Right ventricle myocardium superior (tissue), 1 donor: ENCODE measurements around the gene ANKRD23. TPM values are rescaled to one million over a fixed set of nuclear protein-coding genes. Genes with fewer than 3 reads are reported as not detected.
"Not testable (repeated sequence)": the region's sequence is repeated elsewhere in the genome, so short reads cannot be mapped to it uniquely, and the experiment has no call there.

Source experiments
- ATAC-seq: fragments of 200-7000 bp; cut with Tn5 transposase; one replicate; pipeline ENCODE4 v1.9.1; 2020; ENCODE audit warnings: mild to moderate bottlenecking; ENCODE audit not compliant: poor library complexity
- DNase-seq: peaks from one replicate; pipeline ENCODE4 v3.0.0-alpha.2; 2020
- intact Hi-C: fragments of 100-400 bp; cut with DNase I; formaldehyde crosslinking; loops from one replicate; pipeline ENCODE4 v1.11.2; 2022
- long read RNA-seq: library from polyadenylated mRNA; unstranded; transcript quantifications from one replicate; pipeline ENCODE4 v2.0.0, GENCODE V29; 2021
- total RNA-seq: library from RNA; stranded (reverse); fragmentation: NEBNext Ultra II Directional; extraction: Animal tissue kit (Norgen Biotek cat#: 25700); gene quantifications from one replicate; pipeline ENCODE4 v1.2.1, GENCODE V29; 2021
- donor health status: DM: no; HTN: yes; CAD: no; lungs with severe emphysema.

Gene ANKRD23
- total RNA-seq = 10.6 TPM
- long read RNA-seq, transcript ANKRD23-201 (9 exons, 2,597 nt) = major isoform, 33 of 69 reads
- long read RNA-seq, partial matches to known transcripts = 8 of 69 reads
- long read RNA-seq, other reads (novel, unspliced or antisense) = 26 of 69 reads

DNA sequence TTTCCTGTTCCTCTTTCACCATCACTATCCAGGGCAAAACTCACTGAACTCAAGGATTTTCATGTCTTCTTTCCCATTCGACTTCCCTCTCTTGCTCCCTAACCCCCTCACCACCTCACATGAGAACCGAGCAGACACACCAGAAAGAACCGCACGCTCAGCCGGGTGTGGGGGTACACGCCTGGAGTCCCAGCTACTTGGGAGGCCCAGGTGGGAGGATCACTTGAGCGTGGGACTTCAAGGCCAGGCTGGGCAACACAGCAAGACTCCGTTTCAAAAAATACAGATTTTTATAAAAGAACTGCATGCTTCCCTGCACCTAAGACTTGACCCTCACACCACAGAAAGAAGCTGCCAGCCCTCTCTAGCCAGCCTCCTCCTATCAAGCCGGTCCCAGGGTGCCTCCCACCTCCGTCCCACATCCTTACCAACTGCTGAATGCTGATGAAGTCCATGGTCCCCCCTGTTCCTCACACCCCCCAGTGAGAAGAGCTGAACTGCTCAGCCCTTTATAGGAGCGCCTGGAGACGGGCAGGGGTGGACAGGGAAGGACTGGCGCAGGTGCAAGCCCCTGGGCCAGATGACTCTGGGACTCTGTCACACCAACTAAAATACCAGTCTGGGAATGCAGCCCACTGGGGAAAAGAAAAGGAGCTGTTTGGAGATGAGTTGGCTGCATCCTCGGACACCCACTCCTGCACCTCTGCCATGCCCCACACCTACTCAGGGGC lies at the start of gene ANKRD23:
TSS of gene ANKRD23 (minus strand) at position 484 of the 731 bp plus-strand sequence. CDS start at position 455, 29 bp downstream.
- ATAC-seq (peak; percentile 38), DNase-seq (no peak)
- intact Hi-C loops = no loop called here

DNA sequence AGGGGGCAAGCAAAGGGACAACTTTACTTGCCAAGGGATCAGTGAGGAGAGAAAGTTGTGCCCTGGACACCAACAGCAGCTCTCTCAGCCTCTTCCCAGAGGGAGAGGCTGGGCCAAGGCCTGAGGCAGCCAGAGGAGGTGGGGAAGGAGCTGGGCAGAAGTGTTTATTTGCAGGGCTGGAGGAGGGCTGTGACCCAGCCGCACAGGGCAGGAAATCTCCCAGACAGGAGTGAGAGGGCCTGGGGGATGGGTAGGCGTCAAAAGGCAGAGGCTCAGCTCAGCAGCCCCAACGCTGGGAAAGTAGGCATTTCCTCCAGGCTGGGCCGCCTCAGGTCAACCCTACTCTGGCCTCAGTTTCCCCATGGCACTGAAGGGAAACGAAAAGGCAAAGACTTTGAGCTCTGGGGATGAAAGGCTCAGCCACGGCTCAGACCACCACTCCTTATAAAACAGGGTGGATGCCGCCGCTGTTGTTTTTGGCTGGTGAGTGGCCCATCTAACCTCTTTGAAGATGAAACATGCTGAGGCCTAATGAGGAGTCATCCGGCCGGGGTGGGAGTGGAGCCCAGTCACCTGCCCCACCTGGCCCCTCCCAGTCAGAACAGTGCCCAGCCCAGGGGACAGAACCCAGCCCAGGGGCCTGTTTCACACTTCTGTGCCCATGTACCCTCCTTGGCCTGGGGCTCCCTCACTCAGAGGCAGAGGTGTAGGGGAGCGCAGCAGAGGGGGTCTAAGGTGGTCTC lies 47.9 kb upstream of the ANKRD23 start:
- no peak for ATAC-seq
- DNase-seq = no peak
- intact Hi-C loops = no loop called here

DNA sequence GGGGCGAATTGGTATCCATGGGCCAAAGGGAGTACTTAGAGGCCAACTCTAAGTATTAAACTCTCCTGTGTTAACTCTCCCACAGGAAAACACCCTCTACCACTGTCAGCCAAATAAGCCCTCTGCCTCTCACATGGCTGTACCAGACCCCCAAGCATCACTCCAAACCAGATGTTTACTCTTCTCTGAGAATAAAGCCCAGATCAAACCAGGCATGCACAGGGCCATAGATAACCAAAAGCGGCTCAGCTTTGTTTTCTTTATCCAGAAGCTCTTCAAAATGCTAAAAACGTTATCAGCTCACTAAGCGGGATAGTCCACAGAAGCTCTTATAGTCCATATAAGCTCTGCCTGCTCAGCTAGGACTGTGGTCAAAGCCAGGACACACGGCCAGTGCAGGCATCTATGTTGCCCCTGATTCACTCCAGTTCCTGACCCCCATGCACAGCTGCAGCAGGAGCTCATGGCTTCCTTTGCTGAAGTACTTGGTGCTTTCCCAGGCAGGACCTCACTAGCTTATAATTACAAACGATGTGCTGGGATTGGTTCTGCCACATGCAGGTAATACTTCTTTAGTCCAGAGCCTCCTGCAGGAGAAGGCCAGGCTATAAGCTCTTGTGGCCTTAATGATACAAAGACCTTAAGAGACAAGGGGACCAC lies 47.0 kb upstream of the ANKRD23 start:
- DNase-seq = no peak
- intact Hi-C loops = no loop called here
- ATAC-seq = no peak

DNA sequence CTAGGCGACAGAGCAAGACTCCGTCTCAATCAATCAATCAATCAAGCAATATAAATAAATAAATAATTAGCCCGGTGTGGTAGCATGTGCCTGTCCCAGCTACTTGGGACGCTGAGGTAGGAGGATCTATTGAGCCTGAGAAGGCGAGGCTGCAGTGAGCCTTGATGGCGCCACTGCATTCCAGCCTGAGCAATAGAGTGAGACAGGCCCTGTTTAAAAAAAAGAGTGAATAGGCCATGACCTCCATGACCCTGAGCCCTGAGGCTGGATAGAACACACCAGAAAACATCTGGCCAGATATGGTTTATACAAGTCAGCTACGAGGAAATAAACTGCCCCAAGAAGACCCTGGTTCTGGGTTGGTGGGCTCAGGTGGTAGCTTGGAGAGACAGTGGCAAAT lies 46.4 kb upstream of the ANKRD23 start:
- DNase-seq (no peak), ATAC-seq (no peak)
- intact Hi-C loops = no loop called here

DNA sequence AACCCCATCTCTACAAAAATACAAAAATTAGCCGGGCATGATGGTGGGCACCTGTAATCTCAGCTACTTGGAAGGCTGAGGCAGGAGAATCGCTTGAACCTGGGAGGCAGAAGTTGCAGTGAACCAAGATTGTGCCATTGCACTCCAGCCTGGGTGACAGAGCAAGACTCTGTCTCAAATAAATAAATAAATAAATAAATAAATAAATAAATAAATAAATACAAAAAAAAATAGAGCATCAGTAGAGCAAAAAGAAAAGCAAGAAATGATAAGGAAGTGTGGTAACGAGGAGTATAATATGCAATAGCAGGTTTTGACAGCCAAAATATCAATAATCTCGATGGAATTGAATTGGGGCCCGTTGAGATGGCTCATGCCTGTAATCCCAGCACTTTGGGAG lies 45.7 kb upstream of the ANKRD23 start:
- ATAC-seq, intact Hi-C loops, DNase-seq: not testable (repeated sequence)

DNA sequence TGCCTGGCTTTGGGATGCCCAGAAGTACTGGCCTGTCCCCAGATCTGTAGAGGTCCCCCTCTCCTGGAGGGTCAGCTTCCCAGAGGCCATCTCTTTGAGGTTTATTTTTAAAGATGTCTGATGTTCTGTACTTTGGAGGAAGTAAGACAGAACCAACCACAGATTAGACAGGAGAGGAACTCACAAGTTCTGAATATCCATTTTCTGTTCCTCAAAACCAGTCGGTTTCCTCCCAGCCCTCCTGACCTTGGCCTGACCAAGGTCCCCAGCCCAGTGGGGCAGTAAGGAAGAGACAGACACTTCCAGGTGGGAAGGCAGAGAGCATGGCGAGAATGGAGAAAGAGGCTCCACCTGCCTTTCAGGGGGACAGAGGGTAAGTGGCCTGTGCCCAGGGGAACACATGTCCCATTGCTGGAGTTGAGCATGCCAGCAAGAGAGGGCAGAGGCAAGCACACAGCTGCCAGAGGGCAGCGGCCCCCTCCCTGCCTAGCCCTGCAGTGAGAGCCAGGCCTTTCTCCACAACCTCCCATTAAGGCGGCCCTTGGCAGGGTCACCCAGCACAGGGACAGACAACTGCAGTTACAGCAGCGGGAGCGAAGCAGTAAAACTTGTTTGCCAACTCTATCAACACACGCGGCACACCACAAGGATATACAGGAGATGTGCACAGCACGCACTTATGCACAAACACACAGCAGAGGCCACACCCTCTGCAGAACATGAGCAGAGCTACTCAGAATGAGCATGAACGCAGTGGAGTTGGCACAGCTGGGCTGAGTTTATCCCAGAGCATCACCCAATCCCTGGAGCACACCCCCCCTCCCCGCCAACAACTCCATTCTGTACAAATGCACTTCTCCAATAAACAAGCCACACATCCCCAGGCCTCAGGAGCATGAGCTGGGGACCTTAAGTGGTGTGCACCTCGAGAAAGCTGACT lies 44.5 kb upstream of the ANKRD23 start:
- peak; percentile 77 for ATAC-seq
- intact Hi-C loops = no loop called here

DNA sequence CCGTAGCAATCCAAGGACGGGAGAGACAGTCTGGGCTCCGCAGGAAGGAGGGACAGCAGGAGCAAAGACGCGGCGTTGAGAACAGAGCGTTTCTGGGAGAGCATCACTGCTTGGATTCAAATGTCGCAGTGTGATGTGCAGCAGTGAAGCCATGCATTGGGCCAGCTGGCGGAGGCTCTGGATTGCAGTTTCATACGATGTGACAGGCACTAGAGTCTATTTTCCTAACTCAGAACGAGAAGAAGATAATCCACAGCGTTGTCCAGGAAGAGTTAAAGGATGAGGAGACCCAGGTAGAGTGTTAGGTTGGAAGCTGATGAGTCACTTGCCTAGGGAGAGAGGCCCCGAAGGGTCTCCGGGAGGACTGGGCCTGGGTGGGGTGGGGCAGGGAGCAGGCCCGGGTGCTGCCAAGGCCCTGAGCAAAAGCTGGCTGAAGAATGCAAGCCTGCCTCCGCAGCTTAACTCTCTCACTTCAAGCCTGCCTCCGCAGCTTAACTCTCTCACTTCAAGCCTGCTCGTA lies 43.7 kb upstream of the ANKRD23 start:
- ATAC-seq (peak; percentile 77), DNase-seq (peak; percentile 71)
- intact Hi-C loops = no loop called here

More for the DNA sequence above, 44.5 kb upstream of the ANKRD23 start:
- peak; percentile 66 for DNase-seq

DNA sequence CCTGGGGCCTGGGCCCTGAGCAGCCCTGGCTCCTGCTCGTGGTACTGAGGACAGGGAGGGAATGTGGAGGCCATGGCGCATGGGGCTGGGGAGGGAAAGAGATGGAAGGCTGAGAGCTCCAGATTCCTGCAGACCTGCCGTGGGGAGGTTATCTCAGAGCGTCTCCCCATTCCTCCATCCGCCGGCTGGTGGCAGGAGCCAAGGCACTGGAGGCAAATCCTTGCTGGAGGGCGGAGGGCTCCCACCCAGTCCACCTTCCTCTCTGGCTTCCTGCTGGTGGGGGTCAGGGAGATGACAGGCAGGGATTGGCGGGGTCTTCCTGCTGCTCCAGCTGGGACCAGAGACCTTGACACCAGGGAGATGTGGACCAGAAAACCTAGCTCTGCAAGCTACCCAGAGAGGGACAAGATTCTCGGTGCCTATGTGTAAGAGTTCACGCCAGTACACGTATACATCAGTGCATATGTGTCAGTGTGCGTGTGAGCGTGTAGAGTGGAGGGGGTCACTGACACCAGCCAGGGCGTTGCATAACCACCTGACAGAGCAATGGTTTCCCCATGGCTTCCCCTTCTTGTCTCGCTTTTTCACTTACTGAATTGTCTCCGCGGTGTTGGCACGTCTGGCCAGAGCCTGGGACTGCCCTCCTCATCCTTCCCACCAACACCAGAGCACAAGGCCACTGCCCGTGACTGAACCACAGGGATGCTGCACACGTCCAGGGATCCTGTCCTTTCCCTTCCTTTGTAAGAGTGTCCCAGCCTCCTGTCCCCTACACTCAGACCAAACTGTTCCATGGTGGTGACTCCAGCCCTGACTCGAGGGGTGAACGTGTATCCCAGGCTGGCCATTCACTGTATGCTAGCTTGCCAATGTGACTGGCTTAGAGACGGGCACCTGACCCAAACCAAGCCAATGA lies 41.9 kb upstream of the ANKRD23 start:
- no peak for DNase-seq
- ATAC-seq = no peak
- intact Hi-C loops = no loop called here

DNA sequence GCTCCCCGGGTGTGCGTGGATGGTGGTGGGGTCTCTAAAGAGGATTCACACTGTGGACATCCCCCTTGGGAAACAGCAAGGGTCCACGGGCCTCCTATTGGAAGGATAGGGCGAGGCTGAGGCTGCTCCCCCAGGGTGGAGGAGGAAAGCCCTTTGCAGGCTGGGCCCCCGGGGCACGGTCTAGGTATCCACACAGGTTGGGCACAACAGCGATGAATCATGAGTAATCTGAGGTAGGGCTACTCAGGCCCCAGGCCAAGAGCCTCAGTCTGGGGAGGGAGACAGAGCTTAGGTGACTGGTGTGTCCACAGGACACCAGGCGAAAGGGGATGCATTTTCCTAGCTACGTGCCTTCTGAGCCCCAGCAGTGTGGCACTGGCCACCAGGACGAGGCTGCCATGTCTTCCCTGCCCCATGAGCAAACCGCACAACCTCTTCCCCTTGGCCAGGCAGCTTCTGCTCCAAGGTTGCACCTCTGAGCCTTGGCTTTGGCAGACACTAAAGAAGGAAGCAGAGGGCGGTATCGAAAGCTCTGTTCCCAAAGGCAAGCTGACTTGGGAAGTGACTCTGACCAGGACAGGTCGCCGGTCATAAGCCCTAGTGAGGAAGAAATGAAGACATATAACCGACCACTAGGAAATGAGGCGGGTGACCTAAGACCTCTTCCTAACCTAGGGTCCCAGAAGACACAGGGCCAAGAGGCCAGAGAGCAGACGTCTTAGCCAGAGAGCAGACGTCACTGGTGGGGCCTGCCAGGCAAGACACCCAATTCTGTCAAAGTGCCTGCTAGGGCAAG lies 40.7 kb upstream of the ANKRD23 start:
- DNase-seq (no peak), ATAC-seq (no peak)
- intact Hi-C loops = no loop called here

DNA sequence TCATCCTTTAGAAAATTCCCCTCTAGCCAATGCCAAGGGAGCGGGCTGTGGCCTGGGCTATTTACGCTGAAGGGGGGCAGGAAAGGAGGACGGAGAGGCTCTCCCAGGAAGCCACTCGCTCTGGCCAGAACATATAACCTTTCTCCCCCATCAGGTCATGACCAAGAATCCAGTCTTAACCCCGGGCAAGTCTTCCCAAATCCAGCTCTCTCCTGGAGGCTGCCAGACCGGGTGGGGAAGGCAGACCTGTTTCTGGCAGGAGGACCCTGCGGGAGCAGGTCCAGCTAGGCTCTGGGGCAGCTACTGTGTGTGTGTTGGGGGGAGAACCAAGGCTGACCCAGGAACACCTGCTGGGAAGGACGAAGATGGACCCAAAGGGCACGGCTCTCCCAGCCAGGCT lies 39.5 kb upstream of the ANKRD23 start:
- intact Hi-C loops = no loop called here
- DNase-seq (no peak), ATAC-seq (no peak)

DNA sequence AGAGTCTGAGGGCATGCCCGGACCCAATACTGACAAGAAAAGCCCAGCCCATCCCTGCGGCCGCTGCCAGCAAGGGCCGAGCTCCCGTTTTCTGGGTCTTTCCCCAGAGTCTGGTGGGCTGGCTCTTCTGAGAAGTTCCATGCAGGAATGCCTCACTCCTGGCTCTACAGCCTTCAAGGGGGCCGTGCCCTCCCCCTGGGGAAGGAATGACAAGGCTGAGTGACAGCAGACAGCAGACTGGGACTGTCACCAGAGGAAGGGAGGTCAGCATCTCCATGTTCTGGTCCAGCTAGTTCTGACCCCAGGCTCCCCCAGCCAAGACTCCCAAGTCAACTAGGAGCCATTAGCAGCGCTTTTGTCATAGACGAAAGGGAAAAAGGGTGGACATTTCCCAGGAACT lies 39.1 kb upstream of the ANKRD23 start:
- intact Hi-C loops = no loop called here
- no peak for ATAC-seq
- no peak for DNase-seq

DNA sequence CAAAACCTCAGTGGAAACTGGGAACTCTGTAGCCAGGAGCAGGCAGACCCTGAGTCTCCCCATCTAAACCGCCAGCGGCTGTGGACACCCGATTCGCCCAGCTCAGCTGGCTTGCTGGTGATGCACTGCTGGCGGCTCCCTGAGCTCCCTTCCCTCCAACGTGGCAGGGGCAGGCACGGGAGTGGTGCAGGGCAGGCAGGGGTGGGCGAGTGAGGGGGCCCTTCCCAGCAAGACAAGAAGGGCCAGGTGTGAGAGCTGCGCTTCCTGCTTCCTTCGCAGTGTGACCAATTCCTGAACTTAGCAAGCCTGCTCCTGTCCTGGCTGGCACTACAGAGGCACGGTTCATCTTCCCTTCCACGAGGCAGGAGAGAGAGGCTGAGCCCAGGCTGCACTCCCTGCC lies 38.4 kb upstream of the ANKRD23 start:
- intact Hi-C loops = no loop called here
- DNase-seq (no peak), ATAC-seq (no peak)

DNA sequence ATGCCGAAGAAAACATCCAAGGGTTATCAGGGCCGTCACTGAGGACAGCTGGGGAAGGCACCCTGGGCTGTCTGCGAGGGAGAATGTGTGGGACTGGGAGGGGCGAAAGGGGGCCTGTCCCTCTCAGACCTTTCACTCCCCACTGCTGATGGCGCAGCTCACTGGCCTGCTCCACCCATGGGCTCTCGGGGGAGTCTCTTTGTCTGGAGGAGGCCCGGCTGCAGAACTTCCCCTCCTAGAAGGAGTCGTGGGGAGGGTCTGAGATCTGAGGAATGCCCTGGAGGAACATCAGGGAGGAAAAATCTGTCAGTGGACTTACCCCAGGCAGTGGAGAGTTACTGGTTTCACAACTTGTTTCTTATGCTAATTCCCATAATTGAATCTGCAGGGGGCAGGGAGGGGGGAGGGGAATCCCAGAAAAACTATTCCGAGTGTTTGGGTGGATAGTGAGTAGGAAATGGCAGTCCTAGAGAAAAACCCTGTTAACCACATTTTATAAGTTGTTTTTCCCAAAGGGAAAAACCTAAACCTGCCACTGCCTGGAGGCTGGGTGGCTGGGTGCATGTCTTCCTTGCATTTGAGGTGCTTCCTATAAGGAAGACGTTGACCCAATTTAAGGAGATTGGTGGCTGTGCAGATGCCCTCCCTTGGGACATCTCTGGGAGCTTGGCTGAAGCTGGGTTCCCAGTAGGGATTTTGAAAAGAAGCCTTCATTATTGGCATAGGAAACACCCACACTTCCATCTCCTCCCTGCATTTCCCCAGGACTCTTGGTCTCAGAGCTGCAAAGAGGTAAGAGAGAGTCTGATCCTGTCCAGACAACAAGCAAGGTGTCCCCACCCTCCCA lies 37.8 kb upstream of the ANKRD23 start:
- no peak for ATAC-seq
- intact Hi-C loops = no loop called here
- DNase-seq = no peak

DNA sequence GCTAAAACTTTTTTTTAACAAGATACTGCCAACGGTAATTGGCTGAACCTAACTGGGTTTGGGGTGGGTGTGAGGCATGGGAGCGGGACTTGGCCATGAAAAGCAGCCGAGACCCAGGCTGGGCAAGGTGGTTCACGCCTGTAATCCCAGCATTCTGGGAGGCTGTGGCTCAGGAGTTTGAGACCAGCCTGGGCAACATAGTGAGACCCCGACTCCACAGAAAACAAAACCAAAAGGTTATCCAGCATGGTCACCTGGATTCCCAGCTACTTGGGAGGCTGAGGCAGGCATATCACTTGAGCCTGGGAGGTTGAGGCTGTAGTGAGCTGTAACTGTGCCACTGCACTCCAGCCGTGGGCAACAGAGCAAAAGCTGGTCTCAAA lies 37.1 kb upstream of the ANKRD23 start:
- ATAC-seq (no peak), DNase-seq (no peak)
- intact Hi-C loops = no loop called here

DNA sequence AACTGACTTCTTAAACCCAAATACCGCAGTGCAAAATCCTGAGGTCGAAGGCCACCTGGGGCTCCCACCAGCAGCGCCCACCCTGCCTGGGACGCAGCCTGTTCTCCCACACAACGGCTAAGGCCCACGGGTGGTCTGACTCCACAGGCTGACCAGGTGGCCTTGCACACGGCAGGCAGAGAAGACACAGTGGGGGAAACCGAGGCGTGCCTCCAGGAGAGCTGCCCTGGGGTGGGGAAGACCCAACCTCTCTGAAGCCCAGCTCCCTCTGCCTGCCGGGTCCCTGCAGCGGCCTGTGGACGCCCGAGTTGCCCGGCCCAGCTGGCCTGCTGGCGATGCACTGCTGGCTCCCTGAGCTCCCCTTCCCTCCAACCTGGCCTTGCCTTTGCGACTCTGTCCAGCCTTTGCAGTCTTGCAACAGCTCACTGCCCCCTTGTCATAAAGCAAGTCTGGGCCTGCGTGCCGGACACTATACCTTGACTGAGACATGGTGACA lies 35.8 kb upstream of the ANKRD23 start:
- no peak for ATAC-seq
- no peak for DNase-seq
- intact Hi-C loops = no loop called here
